Activated naive CD8-positive, alpha-beta T cell treated with anti-CD3 and anti-CD28 coated beads, Interleukin-2, amount 10 ng/mL, durations not matched to agents 7 days and 5 days (primary cell): ENCODE data around the gene PDE4D. TPM values are rescaled to one million over a fixed set of nuclear protein-coding genes. Genes with fewer than 3 reads are reported as not detected.

Experiments used
- ATAC-seq: fragments of 150-1000 bp; cut with Tn5 transposase; one replicate; pipeline ENCODE4 v1.10.0; 2021; ENCODE audit warnings: low read depth, moderate library complexity
- POLR2A ChIA-PET: fragments of 350-600 bp; sonication (Branson Sonifier 250); formaldehyde crosslinking; loops from one replicate; lab custom pipeline; 2021; ENCODE audit warnings: antibody characterized with exemption; lab: Charles Lee
- DNase-seq: peaks from one replicate; pipeline ENCODE4 v3.0.0; 2021
- H3K27ac Mint-ChIP-seq: one replicate; pipeline ENCODE4 v1.8.0; 2022; ENCODE audit warnings: mild to moderate bottlenecking, mixed read lengths
- H3K27me3 Mint-ChIP-seq: one replicate; pipeline ENCODE4 v1.8.0; 2022; ENCODE audit warnings: mild to moderate bottlenecking, moderate library complexity, mixed read lengths
- H3K36me3 Mint-ChIP-seq: one replicate; pipeline ENCODE4 v1.8.0; 2021; ENCODE audit warnings: mild to moderate bottlenecking, mixed read lengths
- H3K4me1 Mint-ChIP-seq: one replicate; pipeline ENCODE4 v1.8.0; 2021; ENCODE audit warnings: mixed read lengths
- H3K4me3 Mint-ChIP-seq: one replicate; pipeline ENCODE4 v1.8.0; 2022; ENCODE audit warnings: mild to moderate bottlenecking, moderate library complexity, mixed read lengths
- H3K9me3 Mint-ChIP-seq: one replicate; pipeline ENCODE4 v1.8.0; 2021; ENCODE audit warnings: mixed read lengths
- total RNA-seq, 2 experiments: library from RNA; stranded (reverse); gene quantifications; one replicate each; pipeline ENCODE4 v1.2.3, GENCODE V29; 2021

PDE4D gene
- total RNA-seq, 2 experiments from 2014 or later: 65.1 to 67.1 TPM

DNA sequence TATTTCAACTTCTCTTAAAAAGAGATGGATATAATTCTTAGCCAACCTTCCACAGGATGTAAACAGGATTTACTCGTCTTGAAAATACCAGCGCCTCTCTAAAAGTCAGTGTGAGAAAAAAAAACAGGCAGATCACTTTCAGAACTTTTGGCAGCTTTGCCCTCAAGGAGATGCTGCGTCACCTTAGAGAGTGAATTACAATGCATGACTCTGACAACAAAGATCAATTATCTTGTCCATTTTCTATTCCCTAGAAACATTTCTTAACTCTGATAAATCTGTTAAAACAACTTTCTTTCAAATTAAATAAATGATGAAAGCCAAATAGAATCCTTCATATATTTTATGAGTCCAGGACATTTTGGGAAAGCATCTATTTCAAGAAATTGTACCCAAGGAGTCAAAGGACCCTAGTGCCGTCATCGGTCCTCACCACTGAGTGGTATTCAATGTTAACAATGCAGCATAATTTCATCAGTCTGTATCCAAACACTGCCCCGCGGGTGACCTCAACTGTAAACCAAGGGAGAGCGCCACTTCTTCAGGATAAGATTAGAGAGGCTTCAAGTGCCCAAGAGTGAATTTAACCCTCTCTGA is 536.0 kb downstream of the PDE4D start:
- no peaks in the 10 kb centered on the region for H3K9me3 Mint-ChIP-seq
- no peak overlapping the region for H3K27ac Mint-ChIP-seq
- no peaks in the 10 kb centered on the region for H3K4me1 Mint-ChIP-seq
- no peak for ATAC-seq
- H3K27me3 Mint-ChIP-seq: peaks cover 36% of the 10 kb centered on the region
- no peak overlapping the region for H3K4me3 Mint-ChIP-seq
- H3K36me3 Mint-ChIP-seq: no peaks in the 10 kb centered on the region
- POLR2A ChIA-PET: no interaction called here
- no peak for DNase-seq

DNA sequence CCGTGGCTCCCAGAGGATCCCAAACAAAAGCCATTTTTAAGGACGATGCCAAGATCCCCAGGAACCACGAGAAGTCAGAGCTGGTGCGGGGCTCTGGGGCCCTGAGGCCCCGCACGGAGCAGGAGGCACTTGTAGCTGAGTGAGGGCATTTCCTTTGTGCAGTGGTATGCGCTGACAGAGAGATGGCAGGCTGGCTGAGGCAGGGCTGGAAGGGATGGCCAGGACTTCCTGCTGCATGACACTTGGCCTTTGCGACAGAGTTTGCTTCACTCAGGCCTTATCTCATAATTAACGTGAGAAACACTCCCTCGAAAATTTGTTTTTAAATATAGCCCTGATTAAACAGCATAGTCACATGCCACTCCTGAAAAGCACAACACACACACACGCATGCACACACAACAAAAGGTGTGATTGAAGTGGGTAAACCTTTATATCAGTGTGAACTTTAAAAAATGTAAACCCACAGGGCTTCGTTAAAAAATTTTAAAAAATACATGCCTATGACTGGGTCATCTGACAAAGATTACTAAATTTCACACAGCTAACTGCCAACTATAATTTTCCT is 536.6 kb downstream of the PDE4D start:
- POLR2A ChIA-PET: no interaction called here
- Mint-ChIP-seq H3K27me3 (peaks cover 36% of the 10 kb centered on the region), H3K36me3 (no peaks in the 10 kb centered on the region), H3K4me1 (no peaks in the 10 kb centered on the region), H3K4me3 (no peak overlapping the region), H3K27ac (no peak overlapping the region), H3K9me3 (no peaks in the 10 kb centered on the region)
- ATAC-seq: no peak
- DNase-seq: no peak

DNA sequence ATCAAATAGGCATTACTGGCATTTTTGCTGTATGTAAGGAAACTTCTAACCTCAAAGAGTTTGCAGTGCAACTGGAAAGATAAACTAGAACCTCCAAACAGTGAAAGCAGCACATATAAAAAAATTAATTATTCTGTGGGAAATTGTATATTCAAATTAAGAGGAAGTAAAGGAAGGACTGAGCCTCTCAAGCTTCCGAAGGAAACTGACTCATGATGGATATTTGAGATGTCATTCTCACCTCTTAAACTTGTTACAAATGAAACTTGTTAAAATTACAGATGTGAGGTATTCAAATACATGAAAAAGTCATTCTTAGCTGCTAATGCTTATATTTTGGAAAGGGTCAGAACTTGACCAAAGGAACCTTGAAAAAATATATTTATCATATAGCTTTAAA is 538.7 kb downstream of the PDE4D start:
- H3K4me3 Mint-ChIP-seq: no peak overlapping the region
- no peak overlapping the region for H3K27ac Mint-ChIP-seq
- H3K36me3 Mint-ChIP-seq: no peaks in the 10 kb centered on the region
- no peaks in the 10 kb centered on the region for H3K9me3 Mint-ChIP-seq
- POLR2A ChIA-PET: no interaction called here
- ATAC-seq: no peak
- no peak for DNase-seq
- H3K4me1 Mint-ChIP-seq: no peaks in the 10 kb centered on the region
- peaks cover 24% of the 10 kb centered on the region for H3K27me3 Mint-ChIP-seq

DNA sequence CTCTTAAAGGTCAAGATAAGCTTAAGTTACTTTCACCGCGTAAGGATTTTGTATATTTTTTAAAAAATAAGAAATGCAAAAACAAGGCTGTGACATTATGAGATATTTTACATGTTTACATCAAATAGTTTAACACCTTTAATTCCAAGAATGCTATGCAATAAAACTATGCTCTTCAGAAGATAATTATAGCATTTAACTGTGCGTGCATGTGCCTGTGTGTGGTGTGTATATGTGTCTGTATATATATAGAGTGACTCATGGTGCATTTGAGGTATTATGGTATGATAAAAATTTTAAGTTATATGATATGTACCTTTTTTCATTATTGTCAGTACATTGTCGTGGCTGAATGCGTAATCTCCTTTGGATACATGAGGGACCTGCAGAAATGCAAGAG is 539.3 kb downstream of the PDE4D start:
- no peak overlapping the region for H3K4me3 Mint-ChIP-seq
- peaks cover 24% of the 10 kb centered on the region for H3K27me3 Mint-ChIP-seq
- ATAC-seq (no peak), DNase-seq (no peak)
- no peaks in the 10 kb centered on the region for H3K9me3 Mint-ChIP-seq
- H3K4me1 Mint-ChIP-seq: no peaks in the 10 kb centered on the region
- H3K27ac Mint-ChIP-seq: no peak overlapping the region
- H3K36me3 Mint-ChIP-seq: no peaks in the 10 kb centered on the region
- POLR2A ChIA-PET: no interaction called here

DNA sequence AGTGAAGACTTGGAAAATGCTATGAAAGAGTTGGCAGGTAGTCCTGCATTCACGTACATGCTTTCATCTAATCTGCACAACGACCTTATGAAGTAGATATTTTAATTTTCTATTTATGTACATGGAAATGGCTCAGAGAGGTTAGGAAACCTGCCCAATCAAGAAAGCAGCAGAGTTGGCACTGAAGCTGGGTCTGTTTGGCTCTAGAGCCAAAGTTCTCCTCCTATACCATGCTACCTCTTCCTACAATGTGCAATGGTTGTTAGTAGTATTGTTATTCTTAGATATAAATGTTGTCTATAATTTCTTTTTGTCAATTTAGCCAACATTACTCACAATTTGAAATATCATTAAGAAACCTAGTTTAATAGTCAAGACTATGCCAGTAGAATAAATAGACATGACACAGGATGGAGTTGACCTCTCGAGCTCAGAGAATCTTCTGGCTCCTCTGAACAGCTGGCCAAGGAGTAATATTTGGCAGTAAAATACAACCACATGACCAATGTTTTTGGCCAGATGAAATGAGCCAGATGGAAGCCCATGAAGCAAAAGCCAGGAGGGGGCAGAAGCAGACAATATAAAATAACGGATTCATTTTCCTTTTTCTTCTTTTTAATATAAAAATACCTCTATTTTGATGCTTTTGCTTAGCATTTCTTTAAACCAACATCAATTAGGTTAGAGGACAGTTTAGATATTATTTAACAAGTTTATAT is 542.3 kb downstream of the PDE4D start:
- H3K27ac Mint-ChIP-seq: no peak overlapping the region
- H3K36me3 Mint-ChIP-seq: no peaks in the 10 kb centered on the region
- H3K4me1 Mint-ChIP-seq: no peaks in the 10 kb centered on the region
- no peak overlapping the region for H3K4me3 Mint-ChIP-seq
- H3K27me3 Mint-ChIP-seq: peaks cover 24% of the 10 kb centered on the region
- POLR2A ChIA-PET: no interaction called here
- DNase-seq (no peak), ATAC-seq (no peak)
- no peaks in the 10 kb centered on the region for H3K9me3 Mint-ChIP-seq

DNA sequence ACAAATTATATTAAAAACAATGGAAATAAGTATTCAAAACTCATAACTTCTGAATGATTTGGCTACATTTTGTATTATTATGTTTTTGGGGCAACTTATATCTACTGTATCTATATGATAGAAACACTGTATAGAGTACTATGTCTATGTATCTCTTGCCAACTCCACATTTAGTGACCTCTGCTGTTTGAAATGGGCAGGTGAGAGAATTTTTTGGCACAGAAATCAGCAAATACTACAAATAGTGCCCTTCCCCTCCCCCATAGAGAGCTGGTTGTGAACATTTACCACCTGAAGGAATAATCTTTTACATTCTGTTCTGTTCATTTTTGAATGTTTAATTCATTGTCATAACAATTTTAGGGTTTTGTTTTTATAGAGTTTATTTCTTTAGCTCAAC is 545.3 kb downstream of the PDE4D start:
- POLR2A ChIA-PET: no interaction called here
- DNase-seq (no peak), ATAC-seq (no peak)
- Mint-ChIP-seq H3K4me3 (no peak overlapping the region), H3K36me3 (no peaks in the 10 kb centered on the region), H3K27me3 (peaks cover 18% of the 10 kb centered on the region), H3K4me1 (no peaks in the 10 kb centered on the region), H3K9me3 (no peaks in the 10 kb centered on the region), H3K27ac (no peak overlapping the region)

DNA sequence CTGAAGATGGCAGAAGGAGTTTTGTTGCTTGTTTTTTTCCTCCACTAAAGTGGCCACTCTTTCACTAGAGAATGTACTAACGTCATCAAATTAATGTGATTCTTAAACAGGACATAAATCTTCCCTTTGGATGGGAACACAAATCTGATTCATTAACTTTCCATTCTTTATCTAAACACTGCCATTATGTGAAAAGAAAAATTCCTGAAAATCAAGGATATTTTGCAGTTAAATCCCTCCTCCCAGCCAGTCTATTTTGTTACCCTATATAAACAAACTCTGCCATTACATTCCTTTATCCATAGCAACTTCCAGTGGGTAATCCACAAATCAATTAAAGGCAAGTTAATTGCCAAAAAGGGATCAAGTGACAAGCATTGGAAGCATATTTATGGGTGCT is 546.5 kb downstream of the PDE4D start:
- Mint-ChIP-seq H3K27me3 (peaks cover 22% of the 10 kb centered on the region), H3K9me3 (no peaks in the 10 kb centered on the region), H3K4me3 (no peak overlapping the region), H3K36me3 (no peaks in the 10 kb centered on the region), H3K27ac (no peak overlapping the region), H3K4me1 (peaks cover 1% of the 10 kb centered on the region)
- POLR2A ChIA-PET: no interaction called here
- no peak for DNase-seq
- ATAC-seq: no peak

DNA sequence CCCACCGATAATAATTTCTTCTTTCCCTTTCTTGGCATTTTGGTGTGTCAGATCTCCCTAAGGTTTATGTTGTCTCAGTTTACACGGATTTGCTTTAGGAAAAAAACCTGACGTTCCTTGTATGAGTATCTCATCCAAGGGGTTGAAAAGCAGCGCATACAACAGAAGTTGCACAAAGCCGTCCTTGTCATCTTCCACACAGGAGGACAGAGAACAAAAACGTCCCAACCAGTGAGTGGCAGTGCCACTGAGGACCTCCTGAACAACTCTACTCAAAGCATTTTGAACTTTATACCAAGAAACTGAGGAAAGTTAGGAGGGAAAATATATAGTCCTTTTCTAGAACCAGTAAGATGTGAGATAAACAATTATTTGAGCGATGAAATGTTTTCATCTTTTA is 547.0 kb downstream of the PDE4D start:
- H3K36me3 Mint-ChIP-seq: no peaks in the 10 kb centered on the region
- ATAC-seq: no peak
- DNase-seq: no peak
- no peak overlapping the region for H3K27ac Mint-ChIP-seq
- peaks cover 1% of the 10 kb centered on the region for H3K4me1 Mint-ChIP-seq
- POLR2A ChIA-PET: no interaction called here
- no peaks in the 10 kb centered on the region for H3K9me3 Mint-ChIP-seq
- no peak overlapping the region for H3K4me3 Mint-ChIP-seq
- peaks cover 25% of the 10 kb centered on the region for H3K27me3 Mint-ChIP-seq

DNA sequence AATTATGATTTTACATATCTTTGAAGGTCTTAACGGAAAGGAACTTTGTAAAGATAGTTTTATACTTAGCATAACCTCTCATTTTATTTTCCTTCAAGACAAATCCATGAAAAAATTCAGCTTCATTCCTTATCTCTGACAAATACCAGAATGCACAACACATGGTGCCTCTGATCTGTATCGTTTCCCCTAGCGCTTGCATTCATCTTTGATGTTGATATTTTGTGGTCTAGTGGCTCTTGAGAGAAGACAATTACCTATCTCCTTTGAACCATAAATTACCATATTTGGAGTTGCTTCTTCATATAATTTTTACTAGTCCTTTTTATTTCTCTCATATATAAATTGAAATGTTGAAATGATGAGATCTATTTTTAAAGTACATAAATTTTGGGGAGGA is 551.3 kb downstream of the PDE4D start:
- Mint-ChIP-seq H3K9me3 (no peaks in the 10 kb centered on the region), H3K4me1 (peaks cover 1% of the 10 kb centered on the region), H3K4me3 (no peak overlapping the region), H3K27me3 (peaks cover 30% of the 10 kb centered on the region), H3K36me3 (no peaks in the 10 kb centered on the region), H3K27ac (no peak overlapping the region)
- no peak for ATAC-seq
- POLR2A ChIA-PET: no interaction called here
- no peak for DNase-seq

DNA sequence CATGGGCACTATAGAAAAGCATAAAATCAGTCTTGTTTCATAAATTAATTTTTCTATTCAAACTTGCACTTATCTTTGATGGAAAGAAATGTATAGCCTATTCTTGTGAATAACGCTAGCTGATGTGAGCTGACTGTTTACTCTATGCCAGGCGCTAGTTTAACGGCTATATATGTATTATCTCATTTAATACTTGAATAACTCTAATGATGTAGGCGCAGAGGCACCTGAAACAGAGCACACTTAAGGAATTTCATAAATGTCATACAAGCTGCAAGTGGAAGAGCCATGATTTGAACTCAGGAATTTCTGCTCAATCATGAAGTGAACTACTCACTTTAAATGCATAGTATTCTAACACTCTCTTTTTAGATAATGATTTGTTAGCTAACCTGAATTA is 551.8 kb downstream of the PDE4D start:
- ATAC-seq (no peak), DNase-seq (no peak)
- peaks cover 1% of the 10 kb centered on the region for H3K4me1 Mint-ChIP-seq
- POLR2A ChIA-PET: no interaction called here
- H3K27me3 Mint-ChIP-seq: peaks cover 31% of the 10 kb centered on the region
- no peak overlapping the region for H3K4me3 Mint-ChIP-seq
- no peaks in the 10 kb centered on the region for H3K36me3 Mint-ChIP-seq
- H3K9me3 Mint-ChIP-seq: no peaks in the 10 kb centered on the region
- no peak overlapping the region for H3K27ac Mint-ChIP-seq

DNA sequence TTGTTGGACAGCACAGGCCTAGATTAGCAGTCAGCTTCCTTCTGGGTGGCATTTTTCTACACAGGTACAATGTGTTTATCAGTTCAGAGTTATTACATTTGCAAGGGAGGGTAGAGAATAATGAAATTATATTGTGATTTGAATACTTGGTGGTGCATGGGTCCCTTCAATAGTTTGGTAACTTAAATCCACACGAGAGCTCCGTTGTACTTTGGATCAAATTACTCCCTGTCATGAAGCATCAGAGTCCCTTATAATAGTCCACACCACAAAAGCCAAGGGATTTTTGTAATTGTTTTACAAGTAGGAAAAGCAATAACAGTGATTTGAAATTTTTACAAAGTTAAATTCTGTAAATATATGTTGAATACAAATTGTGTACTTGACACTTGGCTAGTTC is 552.4 kb downstream of the PDE4D start:
- H3K4me3 Mint-ChIP-seq: no peak overlapping the region
- ATAC-seq: no peak
- H3K36me3 Mint-ChIP-seq: no peaks in the 10 kb centered on the region
- H3K27ac Mint-ChIP-seq: no peak overlapping the region
- H3K27me3 Mint-ChIP-seq: peaks cover 34% of the 10 kb centered on the region
- peaks cover 1% of the 10 kb centered on the region for H3K4me1 Mint-ChIP-seq
- H3K9me3 Mint-ChIP-seq: no peaks in the 10 kb centered on the region
- no peak for DNase-seq
- POLR2A ChIA-PET: no interaction called here

DNA sequence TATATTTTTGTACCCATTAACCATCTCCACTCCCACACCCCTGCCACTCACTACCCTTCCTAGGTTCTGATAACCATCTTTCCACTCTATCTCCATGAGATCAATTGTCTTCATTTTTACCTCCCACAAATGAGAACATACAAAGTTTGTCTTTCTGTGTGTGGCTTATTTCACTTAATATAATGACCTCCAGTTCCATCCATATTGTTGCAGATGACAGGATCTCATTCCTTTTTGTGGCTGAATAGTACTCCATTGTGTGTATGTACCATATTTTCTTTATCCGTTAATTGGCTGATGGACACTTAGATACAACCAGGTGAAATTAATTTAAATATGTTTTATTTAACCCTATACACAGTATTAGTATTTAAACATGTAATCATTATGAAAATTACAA is 552.9 kb downstream of the PDE4D start:
- peaks cover 36% of the 10 kb centered on the region for H3K27me3 Mint-ChIP-seq
- H3K27ac Mint-ChIP-seq: no peak overlapping the region
- POLR2A ChIA-PET: no interaction called here

DNA sequence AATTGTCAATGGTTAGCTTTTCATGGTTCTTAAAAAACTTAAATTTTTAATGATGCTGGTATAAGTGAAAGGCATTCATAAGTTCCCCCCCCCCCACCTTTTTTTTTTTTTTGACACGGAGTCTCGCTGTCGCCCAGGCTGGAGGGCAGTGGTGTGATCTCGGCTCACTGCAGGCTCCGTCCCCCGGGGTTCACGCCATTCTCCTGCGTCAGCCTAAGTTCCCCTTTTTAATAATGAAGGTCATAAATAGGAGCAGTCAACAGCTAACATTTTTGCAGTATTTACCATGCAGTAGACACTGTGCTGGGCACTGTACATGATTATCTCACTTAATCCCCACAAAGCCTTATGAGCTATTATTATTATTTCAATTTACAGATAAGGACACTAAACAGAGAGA is 556.3 kb downstream of the PDE4D start:
- no peak for ATAC-seq

More for the DNA sequence above, 552.9 kb downstream of the PDE4D start:
- Mint-ChIP-seq H3K36me3 (no peaks in the 10 kb centered on the region), H3K4me1 (peaks cover 1% of the 10 kb centered on the region), H3K4me3 (no peak overlapping the region), H3K9me3 (no peaks in the 10 kb centered on the region)
- ATAC-seq (no peak), DNase-seq (no peak)

DNA sequence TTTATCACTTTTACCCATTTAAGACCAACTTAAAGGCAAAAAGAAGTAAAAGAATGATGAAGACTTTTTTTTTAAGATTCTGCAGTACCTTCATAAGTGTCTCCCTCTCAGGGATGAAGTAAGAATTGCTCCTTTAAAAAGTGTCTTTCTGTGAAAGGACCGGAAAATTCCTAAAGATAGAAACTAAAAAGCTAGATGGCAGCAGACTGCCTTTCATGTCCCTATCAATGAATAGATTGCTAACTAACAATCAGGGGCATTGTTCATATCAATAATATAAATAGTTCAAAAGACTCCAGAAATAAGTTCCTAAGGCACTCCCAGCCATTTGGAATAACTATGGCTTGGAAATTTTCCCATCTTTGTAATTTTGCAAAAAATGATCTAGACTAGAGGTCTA is 558.0 kb downstream of the PDE4D start:
- POLR2A ChIA-PET: no interaction called here
- Mint-ChIP-seq H3K27me3 (peaks cover 26% of the 10 kb centered on the region), H3K9me3 (no peaks in the 10 kb centered on the region), H3K27ac (no peak overlapping the region), H3K4me1 (no peaks in the 10 kb centered on the region), H3K36me3 (no peaks in the 10 kb centered on the region), H3K4me3 (no peak overlapping the region)
- no peak for DNase-seq
- ATAC-seq: no peak

More for the DNA sequence above, 556.3 kb downstream of the PDE4D start:
- H3K27ac Mint-ChIP-seq: no peak overlapping the region
- POLR2A ChIA-PET: no interaction called here
- no peak overlapping the region for H3K4me3 Mint-ChIP-seq
- no peaks in the 10 kb centered on the region for H3K9me3 Mint-ChIP-seq
- H3K4me1 Mint-ChIP-seq: peaks cover under 1% of the 10 kb centered on the region
- peaks cover 32% of the 10 kb centered on the region for H3K27me3 Mint-ChIP-seq
- no peak for DNase-seq
- no peaks in the 10 kb centered on the region for H3K36me3 Mint-ChIP-seq
